GM18951 (cell line): ENCODE data around the gene TEF.

Experiments
- POLR2A ChIP-seq: IDR thresholded peaks from 4 replicates; pipeline ENCODE4 v1.6.1; 2011; ENCODE audit warnings: mild to moderate bottlenecking; ENCODE audit not compliant: insufficient read length, insufficient read depth; ENCODE audit errors: extremely low read depth
- in situ Hi-C: fragments of 300-500 bp; cut with MboI; formaldehyde crosslinking; loops from one replicate; pipeline ENCODE4 v1.12.0; 2022; ENCODE audit warnings: low sequenced_read_pairs, mixed read lengths, inconsistent platforms; ENCODE audit not compliant: unreplicated experiment

TEF gene

GRCh38 chr22:41360126-41360525, 21.6 kb upstream of the TEF start:
- in situ Hi-C loops = no loop called here
- no peak for TF ChIP-seq POLR2A

GRCh38 chr22:41361716-41362310, 19.9 kb upstream of the TEF start:
- TF ChIP-seq POLR2A = no peak
- in situ Hi-C loops = no loop called here

- no peak for TF ChIP-seq POLR2A
- in situ Hi-C loops = no loop called here
Observed at GRCh38 chr22:41362615-41363014, 19.1 kb upstream of the TEF start.

DNA sequence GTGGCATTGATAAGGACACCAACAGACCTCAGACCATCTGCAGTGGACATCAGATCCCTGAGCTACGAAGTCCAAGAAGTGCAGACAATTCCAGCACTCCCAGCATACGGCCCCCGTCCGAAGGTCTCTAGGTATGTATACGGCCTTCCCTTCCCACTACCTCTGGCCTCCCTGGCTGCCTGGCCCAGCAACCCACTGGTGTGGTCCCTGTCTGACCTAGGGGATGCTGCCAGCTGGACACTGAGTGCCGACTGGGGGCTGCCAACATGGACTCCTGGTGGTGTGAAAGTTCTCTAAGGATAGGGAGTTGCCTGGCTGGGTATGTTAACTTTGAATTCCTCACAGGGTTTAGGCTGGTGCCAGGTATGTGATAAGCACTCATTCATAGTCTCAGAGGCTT, 17.5 kb upstream of the TEF start:
- TF ChIP-seq POLR2A = no peak
- in situ Hi-C loops = no loop called here

GRCh38 chr22:41364955-41365354, 16.8 kb upstream of the TEF start:
- in situ Hi-C loops = no loop called here
- TF ChIP-seq POLR2A = no peak

DNA sequence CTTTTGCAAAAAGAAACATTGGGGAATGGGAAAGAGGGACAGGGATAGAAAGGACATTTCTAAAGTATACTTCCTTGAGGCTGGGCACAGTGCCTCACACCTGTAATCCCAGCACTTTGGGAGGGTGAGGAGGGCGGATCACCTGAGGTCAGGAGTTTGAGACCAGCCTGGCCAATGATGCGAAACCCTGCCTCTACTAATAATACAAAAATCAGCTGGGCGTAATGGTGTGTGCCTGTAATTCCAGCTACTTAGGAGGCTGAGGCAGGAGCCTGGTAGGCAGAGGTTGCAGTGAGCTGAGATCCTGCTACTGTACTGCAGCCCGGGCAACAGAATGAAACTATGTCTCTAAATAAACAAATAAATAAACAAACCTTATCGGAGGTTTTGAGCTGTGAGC, 16.3 kb upstream of the TEF start:
- in situ Hi-C loops = no loop called here
- TF ChIP-seq POLR2A = no peak

DNA sequence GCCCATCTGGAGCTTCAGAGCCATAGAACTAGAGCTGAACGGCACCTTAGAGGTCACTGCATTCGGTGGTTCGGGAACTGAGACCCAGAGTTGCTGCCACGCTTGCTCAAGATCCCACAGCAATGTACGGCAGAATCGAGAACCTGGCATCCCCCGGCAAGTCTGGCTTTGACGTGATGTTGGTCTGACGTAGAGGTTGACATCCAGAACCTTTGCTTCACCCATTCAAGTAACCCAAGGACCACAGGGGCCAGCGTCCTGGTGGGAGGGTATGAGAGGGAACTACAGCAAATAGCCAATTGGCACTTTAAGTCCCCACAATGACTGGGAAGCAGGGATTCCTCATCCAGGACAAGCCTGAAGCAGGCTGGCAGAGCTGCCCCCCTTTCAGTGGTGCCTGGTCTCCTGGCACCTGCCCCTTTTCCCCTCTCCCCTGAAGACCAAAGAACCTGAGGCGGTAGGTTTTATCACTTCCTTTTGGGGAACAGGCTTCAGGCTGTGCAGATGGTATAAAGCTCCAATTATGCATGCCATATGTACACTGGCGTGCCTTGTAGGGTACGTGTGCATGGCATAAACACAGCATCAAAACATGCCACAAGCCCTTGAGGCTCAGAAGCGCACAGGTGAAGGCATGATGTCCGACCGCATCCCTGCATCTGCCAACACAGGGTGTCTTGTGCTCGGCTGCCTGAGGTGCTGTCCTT, 15.3 kb upstream of the TEF start:
- no peak for TF ChIP-seq POLR2A
- in situ Hi-C loops = no loop called here

- in situ Hi-C loops = no loop called here
- TF ChIP-seq POLR2A = no peak
Observed at GRCh38 chr22:41367039-41367679, 14.6 kb upstream of the TEF start.

- TF ChIP-seq POLR2A = no peak
- in situ Hi-C loops = no loop called here
Observed at GRCh38 chr22:41367680-41368542, 13.8 kb upstream of the TEF start.

DNA sequence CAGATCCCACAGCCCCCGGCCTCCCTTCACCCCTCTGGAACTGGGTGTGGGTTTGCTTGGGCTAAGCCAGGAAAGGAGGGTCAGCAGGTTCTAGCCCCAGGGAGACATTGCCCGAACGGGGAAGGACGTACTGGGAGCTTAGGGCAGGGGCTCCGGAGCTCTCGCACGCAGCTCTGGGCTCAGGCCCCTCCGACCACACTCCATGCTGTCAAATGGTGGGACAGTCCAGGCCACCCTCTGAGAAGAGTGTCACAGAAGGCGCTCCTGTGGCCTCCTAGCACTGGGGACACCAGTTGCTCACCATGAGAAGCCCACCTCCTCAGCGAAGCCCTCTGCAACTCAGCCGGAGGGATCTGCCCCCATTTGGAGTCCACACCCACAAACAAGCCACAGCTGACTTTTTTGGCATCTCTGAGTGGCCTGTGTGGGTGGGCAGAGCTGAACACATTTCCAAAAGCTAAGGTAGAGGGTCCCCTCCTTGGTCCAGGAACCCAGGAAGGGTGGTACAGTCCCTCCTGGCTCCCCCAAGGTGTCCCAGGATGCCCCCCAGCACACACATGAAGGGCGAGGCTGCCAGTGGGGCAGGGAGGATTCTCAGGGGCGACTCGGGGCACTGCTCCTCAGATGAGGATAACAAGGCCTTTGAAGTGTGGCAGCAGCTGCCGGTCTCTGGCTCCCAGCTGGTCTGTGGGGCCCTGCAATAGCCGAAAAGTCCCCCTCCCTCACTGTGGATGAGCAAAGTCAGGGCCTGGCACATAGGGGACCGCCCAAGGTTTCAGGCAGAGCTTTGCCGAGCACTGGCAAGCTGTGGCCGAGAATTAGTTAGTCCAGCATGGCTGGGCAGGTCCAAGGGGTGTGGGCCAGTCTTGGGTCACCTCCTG, 13.0 kb upstream of the TEF start:
- TF ChIP-seq POLR2A = no peak
- in situ Hi-C loops = no loop called here

DNA sequence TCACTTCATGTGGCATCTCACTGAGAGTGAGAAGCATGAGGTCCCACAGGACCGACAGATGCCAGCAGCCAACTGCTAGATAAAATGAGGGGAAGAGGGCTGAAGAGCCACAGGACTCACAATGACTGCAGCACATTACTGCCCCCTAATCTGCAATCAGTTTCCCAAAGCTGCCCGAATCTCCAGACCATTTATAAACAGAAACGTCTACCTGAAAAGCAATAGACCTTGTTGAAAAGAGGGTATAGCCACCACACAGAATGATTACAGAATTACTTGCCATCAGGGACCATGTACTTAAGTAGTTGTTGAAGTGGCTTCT, 12.4 kb upstream of the TEF start:
- in situ Hi-C loops = no loop called here
- TF ChIP-seq POLR2A = no peak

GRCh38 chr22:41369837-41370236, 11.9 kb upstream of the TEF start:
- TF ChIP-seq POLR2A = no peak
- in situ Hi-C loops = no loop called here
